AG09309 (cell line): Measurements from ENCODE around the gene CNTNAP2.

ENCODE experiments used
- DNase-seq: peaks from one replicate; pipeline ENCODE4 v3.0.0-alpha.2; 2010; ENCODE audit warnings: low read depth
- H3K4me3 ChIP-seq: 2 replicates; pipeline ENCODE4 v1.5.1; 2011; ENCODE audit warnings: mild to moderate bottlenecking, low read depth, low read length, moderate library complexity; ENCODE audit not compliant: control insufficient read depth
- TF ChIP-seq, protein P1 (sequence below): IDR thresholded peaks from 2 replicates; pipeline ENCODE4 v1.5.1; 2011; ENCODE audit warnings: mild to moderate bottlenecking, low read depth, low read length, inconsistent platforms; ENCODE audit not compliant: insufficient read depth, control insufficient read depth; ENCODE audit errors: missing control alignments

CNTNAP2 gene

DNA sequence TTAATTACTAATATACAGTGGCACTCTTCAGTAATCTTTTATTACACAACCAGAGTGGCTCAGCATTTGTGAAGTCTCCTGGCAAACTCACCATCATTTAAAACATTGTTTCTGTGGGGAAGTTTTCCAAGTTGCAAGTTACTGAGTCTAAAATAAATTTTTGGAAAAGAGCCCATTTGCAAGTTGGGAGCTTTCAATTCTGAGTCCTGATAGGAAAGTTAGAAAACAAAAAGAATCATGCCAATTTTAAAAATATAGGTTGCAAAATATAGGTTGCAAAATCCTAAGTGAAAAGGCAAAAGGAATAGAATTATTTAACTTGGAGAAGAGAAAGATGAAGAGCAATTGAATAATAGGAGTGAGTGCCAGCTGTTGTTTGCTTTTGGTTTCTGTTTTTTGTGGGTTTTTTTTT is 2095.1 kb downstream of the CNTNAP2 start:
- no peak overlapping the region for H3K4me3 ChIP-seq
- DNase-seq: peak; percentile 5
- TF ChIP-seq, protein P1, sequence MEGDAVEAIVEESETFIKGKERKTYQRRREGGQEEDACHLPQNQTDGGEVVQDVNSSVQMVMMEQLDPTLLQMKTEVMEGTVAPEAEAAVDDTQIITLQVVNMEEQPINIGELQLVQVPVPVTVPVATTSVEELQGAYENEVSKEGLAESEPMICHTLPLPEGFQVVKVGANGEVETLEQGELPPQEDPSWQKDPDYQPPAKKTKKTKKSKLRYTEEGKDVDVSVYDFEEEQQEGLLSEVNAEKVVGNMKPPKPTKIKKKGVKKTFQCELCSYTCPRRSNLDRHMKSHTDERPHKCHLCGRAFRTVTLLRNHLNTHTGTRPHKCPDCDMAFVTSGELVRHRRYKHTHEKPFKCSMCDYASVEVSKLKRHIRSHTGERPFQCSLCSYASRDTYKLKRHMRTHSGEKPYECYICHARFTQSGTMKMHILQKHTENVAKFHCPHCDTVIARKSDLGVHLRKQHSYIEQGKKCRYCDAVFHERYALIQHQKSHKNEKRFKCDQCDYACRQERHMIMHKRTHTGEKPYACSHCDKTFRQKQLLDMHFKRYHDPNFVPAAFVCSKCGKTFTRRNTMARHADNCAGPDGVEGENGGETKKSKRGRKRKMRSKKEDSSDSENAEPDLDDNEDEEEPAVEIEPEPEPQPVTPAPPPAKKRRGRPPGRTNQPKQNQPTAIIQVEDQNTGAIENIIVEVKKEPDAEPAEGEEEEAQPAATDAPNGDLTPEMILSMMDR: no peak

DNA sequence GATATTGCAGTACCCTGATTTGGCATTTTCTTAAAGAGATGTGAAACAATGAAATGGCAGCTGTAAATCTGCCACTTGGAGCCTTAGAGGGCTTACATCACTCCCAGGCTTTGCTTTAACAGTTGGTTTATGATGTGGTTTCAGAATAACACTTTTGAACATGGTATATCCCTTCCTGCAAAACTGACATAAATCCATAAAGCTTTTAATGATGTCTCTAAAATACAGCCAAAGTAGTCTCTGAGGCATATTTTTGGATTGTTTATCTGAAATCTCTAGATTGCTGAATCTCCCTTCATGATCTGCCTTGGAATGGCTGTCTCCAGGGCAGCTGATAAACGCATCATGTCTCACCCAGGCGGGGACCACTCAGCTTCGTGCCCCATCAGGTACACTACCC is 2096.1 kb downstream of the CNTNAP2 start:
- no peak overlapping the region for H3K4me3 ChIP-seq
- TF ChIP-seq, protein P1: no peak
- no peak for DNase-seq

DNA sequence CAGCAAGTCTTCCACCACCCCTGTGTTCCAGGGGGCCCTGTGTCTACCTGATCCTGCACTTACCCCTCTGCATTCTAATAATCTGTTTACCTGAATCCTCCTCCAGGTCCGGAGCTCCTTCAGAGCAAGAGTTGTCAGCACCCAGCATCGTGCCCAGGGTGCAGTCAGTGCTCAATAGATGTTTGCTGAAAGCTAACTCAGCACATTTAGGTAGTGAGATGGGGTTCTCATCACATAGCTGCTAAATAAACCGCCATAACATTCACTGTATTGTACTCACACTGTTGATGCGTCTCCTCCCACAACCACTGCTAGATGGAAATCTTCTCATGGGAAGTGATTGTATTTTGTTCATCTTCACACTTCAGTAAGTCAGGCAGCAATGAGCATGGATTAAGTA is 2097.5 kb downstream of the CNTNAP2 start:
- no peak for DNase-seq
- TF ChIP-seq, protein P1: no peak
- H3K4me3 ChIP-seq: no peak overlapping the region

DNA sequence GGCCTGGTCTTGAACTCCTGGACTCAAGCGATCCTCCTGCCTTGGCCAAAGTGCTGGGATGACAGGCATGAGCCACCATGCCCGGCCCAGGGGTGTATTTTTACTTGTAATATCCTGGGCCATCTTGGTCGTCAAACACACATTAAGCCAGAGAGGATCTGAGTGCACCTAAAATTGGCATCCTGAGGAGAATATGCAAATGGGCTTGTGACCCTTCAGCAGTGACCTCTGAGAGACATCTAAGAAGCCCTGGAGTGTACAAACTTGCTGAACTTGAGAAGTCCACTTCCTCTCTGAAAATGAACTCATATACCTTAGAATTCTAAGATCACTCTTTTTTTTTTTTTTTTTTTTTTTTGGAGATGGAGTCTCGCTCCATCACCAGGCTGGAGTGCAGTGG is 2102.0 kb downstream of the CNTNAP2 start:
- TF ChIP-seq, protein P1: no peak
- DNase-seq: no peak

DNA sequence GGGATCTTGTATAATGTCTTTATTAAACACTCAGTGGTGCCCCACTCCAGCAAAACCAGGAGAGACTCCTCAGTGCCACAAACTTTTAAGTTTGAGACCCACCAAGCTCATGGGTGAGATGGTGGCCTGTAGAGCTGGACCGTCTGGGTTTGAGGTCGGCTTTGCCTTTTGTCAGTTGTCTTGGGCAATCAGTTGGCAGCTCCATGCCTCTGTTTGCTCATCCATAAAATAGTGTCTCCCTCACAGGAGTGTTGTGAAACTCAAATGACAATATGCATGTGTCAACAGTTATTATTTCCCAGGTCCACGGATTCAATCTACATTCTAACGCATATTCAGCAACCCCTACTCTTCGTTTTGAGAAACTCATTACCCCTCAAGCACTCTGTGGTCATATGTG is 2106.1 kb downstream of the CNTNAP2 start:
- no peak for DNase-seq
- TF ChIP-seq, protein P1: no peak
- H3K4me3 ChIP-seq: no peak overlapping the region

More for the DNA sequence above, 2102.0 kb downstream of the CNTNAP2 start:
- H3K4me3 ChIP-seq: no peak overlapping the region

DNA sequence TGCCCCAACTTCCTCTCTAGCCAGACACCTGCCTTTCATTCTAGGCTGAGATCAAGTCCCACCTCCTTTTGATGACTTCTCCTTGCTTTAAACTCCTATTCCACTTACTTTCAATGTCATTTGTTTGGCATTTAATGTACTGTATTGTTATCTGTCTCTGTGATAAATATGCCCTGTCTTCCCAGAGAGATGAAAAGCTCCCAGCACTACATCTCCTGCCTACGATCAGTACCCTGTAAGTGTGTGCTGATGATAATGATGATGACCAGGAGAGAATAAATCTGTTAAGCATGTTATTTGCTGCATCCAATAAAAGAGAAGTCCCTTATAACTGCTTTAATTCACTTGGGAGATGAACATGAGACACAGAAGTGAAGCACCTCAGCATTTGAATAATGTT is 2106.6 kb downstream of the CNTNAP2 start:
- TF ChIP-seq, protein P1: no peak
- DNase-seq: no peak
- no peak overlapping the region for H3K4me3 ChIP-seq

DNA sequence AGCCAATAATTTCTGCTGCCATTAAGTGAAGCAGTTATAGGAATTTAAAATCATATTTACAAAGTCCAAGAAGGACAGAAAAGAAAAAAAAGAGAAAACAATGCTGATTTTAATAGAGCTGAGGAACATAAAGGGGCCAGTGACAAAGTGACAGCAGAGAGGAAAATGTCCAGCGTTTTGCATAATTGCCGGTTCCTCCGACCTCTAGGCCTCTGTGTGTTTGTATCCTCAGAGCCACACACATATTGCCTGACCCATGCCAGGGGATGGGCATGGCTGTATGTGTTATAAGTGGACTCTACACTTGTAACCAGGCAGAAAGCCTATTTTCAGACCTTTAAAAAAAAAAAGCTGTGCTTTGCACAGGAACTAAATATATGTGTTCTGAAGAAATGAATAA is 2107.1 kb downstream of the CNTNAP2 start:
- no peak for DNase-seq
- TF ChIP-seq, protein P1: no peak
- no peak overlapping the region for H3K4me3 ChIP-seq
